Breast epithelium (tissue), 3 donors: ENCODE data around the gene ARPP21.

Experiments used
- POLR2A ChIP-seq: fragments of 450-650 bp; IDR thresholded peaks from one replicate; pipeline ENCODE4 v1.6.1; 2016; ENCODE audit warnings: antibody characterized with exemption, mild to moderate bottlenecking, moderate library complexity
- POLR2AphosphoS5 ChIP-seq, 3 donors: sonication (generic); formaldehyde crosslinking; IDR thresholded peaks; one replicate each; pipeline ENCODE4 v1.6.1; 2017; ENCODE audit warnings: antibody characterized with exemption in 3 of 3
- TF ChIP-seq, protein P1 (sequence below), 3 donors: fragments of 450-650 bp; IDR thresholded peaks; one replicate each; pipeline ENCODE4 v1.5.1; 2016 to 2017; ENCODE audit warnings: antibody characterized with exemption in 3 of 3, mild to moderate bottlenecking in 3 of 3, moderate library complexity in 3 of 3

DNA sequence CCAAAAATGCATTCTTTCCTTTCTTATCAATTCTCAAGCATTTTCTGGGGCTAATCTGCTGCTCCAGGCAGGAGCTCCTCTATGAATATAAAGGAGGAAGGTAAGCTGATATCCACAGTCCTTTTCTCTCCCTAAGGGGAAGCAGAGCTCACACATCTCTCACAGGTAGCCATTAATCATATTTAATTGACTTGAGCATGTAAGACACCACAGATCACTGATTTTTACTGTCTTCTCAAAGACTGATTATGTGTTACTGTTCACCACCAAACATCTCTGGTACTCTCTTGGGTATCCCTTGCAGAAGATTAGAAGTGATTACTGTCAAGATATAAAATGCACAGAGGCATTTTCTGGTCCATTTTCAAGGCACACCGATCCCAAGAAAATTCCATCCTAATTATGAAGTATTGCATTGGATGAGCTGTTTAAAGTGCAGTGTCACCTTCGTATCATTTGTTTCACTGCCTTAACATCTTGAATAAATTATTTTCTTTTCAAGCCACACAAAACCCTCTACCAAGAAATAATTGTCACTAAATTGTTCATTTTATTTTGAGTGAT lies 100.7 kb downstream of the ARPP21 start:
- TF ChIP-seq, protein P1, sequence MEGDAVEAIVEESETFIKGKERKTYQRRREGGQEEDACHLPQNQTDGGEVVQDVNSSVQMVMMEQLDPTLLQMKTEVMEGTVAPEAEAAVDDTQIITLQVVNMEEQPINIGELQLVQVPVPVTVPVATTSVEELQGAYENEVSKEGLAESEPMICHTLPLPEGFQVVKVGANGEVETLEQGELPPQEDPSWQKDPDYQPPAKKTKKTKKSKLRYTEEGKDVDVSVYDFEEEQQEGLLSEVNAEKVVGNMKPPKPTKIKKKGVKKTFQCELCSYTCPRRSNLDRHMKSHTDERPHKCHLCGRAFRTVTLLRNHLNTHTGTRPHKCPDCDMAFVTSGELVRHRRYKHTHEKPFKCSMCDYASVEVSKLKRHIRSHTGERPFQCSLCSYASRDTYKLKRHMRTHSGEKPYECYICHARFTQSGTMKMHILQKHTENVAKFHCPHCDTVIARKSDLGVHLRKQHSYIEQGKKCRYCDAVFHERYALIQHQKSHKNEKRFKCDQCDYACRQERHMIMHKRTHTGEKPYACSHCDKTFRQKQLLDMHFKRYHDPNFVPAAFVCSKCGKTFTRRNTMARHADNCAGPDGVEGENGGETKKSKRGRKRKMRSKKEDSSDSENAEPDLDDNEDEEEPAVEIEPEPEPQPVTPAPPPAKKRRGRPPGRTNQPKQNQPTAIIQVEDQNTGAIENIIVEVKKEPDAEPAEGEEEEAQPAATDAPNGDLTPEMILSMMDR (IDR thresholded peaks at IDR 0.05), result no peak
- TF ChIP-seq POLR2A (no peak), POLR2AphosphoS5 (IDR thresholded peaks at IDR 0.05) (no peak)
